HepG2 (cell line): ENCODE data around the gene RHOT2. TPM values are rescaled to one million over a fixed set of nuclear protein-coding genes. Genes with fewer than 3 reads are reported as not detected.

Experiments used
- ATF7 ChIP-seq, 2 experiments: fragments of 450-650 bp in 1 of 2; sonication (generic) in 1 of 2; formaldehyde crosslinking in 1 of 2; IDR thresholded peaks; 2 replicates each; pipeline versions ENCODE4 v1.4.0 to v1.6.1; 2016 to 2020; ENCODE audit warnings: antibody characterized with exemption in 1 of 2, mild to moderate bottlenecking in 1 of 2, missing genetic modification reagents in 1 of 2
- BRD4 ChIP-seq: sonication (generic); formaldehyde crosslinking; IDR thresholded peaks from 2 replicates; pipeline ENCODE4 v1.4.0; 2020; ENCODE audit warnings: missing genetic modification reagents
- CBX1 ChIP-seq: IDR thresholded peaks from one replicate; pipeline ENCODE4 v1.6.1; 2016; ENCODE audit warnings: antibody characterized with exemption, low read depth
- HDAC6 ChIP-seq: fragments of 200-600 bp; sonication (generic); IDR thresholded peaks from 2 replicates; pipeline ENCODE4 v1.7.0; 2017; ENCODE audit warnings: mild to moderate bottlenecking, antibody characterized with exemption, low read length, low read depth
- HNRNPL ChIP-seq: fragments of 200-400 bp; formaldehyde crosslinking; IDR thresholded peaks from 2 replicates; pipeline ENCODE4 v1.6.1; 2017; ENCODE audit warnings: mild to moderate bottlenecking, low read depth, low read length
- KLF15 ChIP-seq: sonication (generic); formaldehyde crosslinking; IDR thresholded peaks from 2 replicates; pipeline ENCODE4 v1.8.1; 2023; ENCODE audit warnings: borderline replicate concordance, mild to moderate bottlenecking, inconsistent platforms, missing genetic modification reagents, mixed read lengths
- RBM22 ChIP-seq: fragments of 200-400 bp; formaldehyde crosslinking; optimal IDR thresholded peaks from 2 replicates; pipeline ENCODE3; 2017; ENCODE audit warnings: mild to moderate bottlenecking, low read length, moderate library complexity
- RCOR2 ChIP-seq: IDR thresholded peaks from 2 replicates; pipeline ENCODE4 v1.6.1; 2016; ENCODE audit warnings: missing biosample characterization, missing genetic modification reagents
- SMAD3 ChIP-seq: sonication (generic); formaldehyde crosslinking; IDR thresholded peaks from 2 replicates; pipeline ENCODE4 v1.4.0; 2020; ENCODE audit warnings: missing genetic modification reagents
- SOX5 ChIP-seq: IDR thresholded peaks from 2 replicates; pipeline ENCODE4 v1.6.1; 2016; ENCODE audit warnings: borderline replicate concordance
- SRSF9 ChIP-seq: fragments of 200-400 bp; formaldehyde crosslinking; IDR thresholded peaks from 2 replicates; pipeline ENCODE4 v1.6.1; 2018; ENCODE audit warnings: borderline replicate concordance, mild to moderate bottlenecking, low read depth, low read length; ENCODE audit not compliant: insufficient read depth, poor library complexity, severe bottlenecking
- STAG1 ChIP-seq: sonication (generic); formaldehyde crosslinking; IDR thresholded peaks from 2 replicates; pipeline ENCODE4 v1.4.0; 2020; ENCODE audit warnings: missing genetic modification reagents
- ZNF180 ChIP-seq: sonication (generic); formaldehyde crosslinking; IDR thresholded peaks from 2 replicates; pipeline ENCODE4 v1.4.0; 2020; ENCODE audit warnings: low read depth, missing genetic modification reagents, borderline replicate concordance
- ZNF567 ChIP-seq: sonication (generic); formaldehyde crosslinking; IDR thresholded peaks from 2 replicates; pipeline ENCODE4 v1.8.1; 2023; ENCODE audit warnings: mild to moderate bottlenecking, missing genetic modification reagents, borderline replicate concordance
- ZNF777 ChIP-seq: sonication (generic); formaldehyde crosslinking; IDR thresholded peaks from 2 replicates; pipeline ENCODE4 v1.4.0; 2020; ENCODE audit warnings: missing genetic modification reagents
- polyA plus RNA-seq, 8 experiments: library from polyadenylated mRNA; depleted of rRNA in 3 of 8; stranded (reverse) in 7 of 8; unstranded in 1 of 8; fragments of >200 nt; fragmentation: Illumina TruSeq in 4 of 8; extraction: Trizol in 4 of 8; gene quantifications; 2 replicates each; pipeline versions ENCODE4 v1.2.1 to v1.2.3, GENCODE V29; 2011 to 2016; ENCODE audit warnings: low read depth in 4 of 8, missing spikeins in 1 of 8, mixed read lengths in 1 of 8; ENCODE audit not compliant: insufficient read depth in 1 of 8
- total RNA-seq, 5 experiments: library from RNA; depleted of rRNA; stranded (reverse); fragments of >200 nt; fragmentation: Illumina TruSeq; extraction: Trizol; gene quantifications; 2 replicates each; pipeline ENCODE4 v1.2.3, GENCODE V29; 2016; ENCODE audit warnings: low read depth in 1 of 5
- TF ChIP-seq, protein P1 (sequence below): sonication (generic); formaldehyde crosslinking; conservative IDR thresholded peaks from 2 replicates; pipeline ENCODE4 v1.8.0; 2022; ENCODE audit warnings: mild to moderate bottlenecking, moderate library complexity, missing genetic modification reagents
- TF ChIP-seq, protein P2 (sequence below): sonication (generic); formaldehyde crosslinking; IDR thresholded peaks from 2 replicates; pipeline ENCODE4 v1.4.0; 2020; ENCODE audit warnings: missing genetic modification reagents
- TF ChIP-seq, protein P3 (sequence below): sonication (generic); formaldehyde crosslinking; IDR thresholded peaks from 2 replicates; pipeline ENCODE4 v1.4.0; 2020; ENCODE audit warnings: low read depth, missing genetic modification reagents
- TF ChIP-seq, protein P4 (sequence below): sonication (generic); formaldehyde crosslinking; IDR thresholded peaks from 2 replicates; pipeline ENCODE4 v1.9.0; 2021; ENCODE audit warnings: missing genetic modification reagents, mild to moderate bottlenecking, borderline replicate concordance

The RHOT2 gene
- total and polyA plus RNA-seq, 2 of the 13 experiments (the other 11 are each of a cell fraction or from before 2014, with no cell fraction given): 63.6 to 76.9 TPM

DNA sequence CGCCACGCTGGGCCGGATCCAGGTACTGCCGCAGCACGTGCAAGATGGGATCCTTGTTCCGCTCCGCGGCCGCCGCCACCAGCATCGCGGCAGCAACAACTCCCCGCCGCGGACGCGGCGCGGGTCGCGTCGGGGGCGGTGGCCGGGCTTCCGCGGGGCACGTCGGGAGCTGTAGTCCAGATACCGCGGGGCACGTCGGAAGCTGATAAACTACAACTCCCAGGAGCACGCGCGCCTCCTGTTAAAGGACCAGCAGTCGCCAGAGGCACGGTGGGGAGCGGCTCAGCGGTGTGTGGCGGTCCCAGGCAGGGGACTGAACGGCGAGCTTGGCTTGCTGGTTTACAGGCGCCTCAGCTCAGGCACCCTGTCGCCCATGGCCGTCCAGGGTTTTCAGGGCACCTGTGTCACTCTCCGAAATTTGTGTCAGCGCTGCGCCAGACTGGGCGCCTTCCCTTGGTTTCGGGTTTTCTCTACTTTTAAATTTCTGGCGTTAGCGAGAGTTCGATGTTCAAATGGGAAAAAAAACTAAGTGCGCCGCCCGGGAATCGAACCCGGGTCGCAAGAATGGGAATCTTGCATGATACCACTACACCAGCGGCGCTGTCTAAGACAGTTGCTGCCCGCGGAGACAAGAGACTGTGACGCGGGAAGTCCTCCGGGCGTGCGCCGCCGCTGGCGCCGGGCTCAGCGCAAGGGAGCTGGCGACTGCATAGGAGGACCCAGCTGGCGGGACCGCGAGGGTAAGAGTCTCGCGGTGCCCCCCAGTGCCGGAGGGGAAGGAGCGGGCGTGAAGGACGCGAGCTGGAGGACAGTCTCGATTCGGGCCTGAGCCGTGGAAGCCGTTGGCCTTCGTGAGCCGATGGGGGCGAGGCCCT is 31.5 kb upstream of the RHOT2 start, which contains the start of gene METTL26 (continued):
- TF ChIP-seq SOX5 (CRISPR knock-in tag): peak; percentile 25; the same call in 1 of the 2 replicates
- TF ChIP-seq CBX1: peak; percentile 57
- peak; percentile 79 for TF ChIP-seq RBM22
- TF ChIP-seq ZNF180 (CRISPR knock-in tag): no peak
- TF ChIP-seq, protein P1, sequence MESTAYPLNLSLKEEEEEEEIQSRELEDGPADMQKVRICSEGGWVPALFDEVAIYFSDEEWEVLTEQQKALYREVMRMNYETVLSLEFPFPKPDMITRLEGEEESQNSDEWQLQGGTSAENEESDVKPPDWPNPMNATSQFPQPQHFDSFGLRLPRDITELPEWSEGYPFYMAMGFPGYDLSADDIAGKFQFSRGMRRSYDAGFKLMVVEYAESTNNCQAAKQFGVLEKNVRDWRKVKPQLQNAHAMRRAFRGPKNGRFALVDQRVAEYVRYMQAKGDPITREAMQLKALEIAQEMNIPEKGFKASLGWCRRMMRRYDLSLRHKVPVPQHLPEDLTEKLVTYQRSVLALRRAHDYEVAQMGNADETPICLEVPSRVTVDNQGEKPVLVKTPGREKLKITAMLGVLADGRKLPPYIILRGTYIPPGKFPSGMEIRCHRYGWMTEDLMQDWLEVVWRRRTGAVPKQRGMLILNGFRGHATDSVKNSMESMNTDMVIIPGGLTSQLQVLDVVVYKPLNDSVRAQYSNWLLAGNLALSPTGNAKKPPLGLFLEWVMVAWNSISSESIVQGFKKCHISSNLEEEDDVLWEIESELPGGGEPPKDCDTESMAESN: peak; percentile 87; the same call in 1 of the 2 replicates
- TF ChIP-seq, protein P2, sequence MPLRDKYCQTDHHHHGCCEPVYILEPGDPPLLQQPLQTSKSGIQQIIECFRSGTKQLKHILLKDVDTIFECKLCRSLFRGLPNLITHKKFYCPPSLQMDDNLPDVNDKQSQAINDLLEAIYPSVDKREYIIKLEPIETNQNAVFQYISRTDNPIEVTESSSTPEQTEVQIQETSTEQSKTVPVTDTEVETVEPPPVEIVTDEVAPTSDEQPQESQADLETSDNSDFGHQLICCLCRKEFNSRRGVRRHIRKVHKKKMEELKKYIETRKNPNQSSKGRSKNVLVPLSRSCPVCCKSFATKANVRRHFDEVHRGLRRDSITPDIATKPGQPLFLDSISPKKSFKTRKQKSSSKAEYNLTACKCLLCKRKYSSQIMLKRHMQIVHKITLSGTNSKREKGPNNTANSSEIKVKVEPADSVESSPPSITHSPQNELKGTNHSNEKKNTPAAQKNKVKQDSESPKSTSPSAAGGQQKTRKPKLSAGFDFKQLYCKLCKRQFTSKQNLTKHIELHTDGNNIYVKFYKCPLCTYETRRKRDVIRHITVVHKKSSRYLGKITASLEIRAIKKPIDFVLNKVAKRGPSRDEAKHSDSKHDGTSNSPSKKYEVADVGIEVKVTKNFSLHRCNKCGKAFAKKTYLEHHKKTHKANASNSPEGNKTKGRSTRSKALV: peak; percentile 61; the same call in 1 of the 2 replicates
- TF ChIP-seq ZNF567 (CRISPR knock-in tag): no peak
- no peak for TF ChIP-seq RCOR2
- no peak; the same call in 1 of the 2 replicates for TF ChIP-seq KLF15 (CRISPR knock-in tag)
- no peak for TF ChIP-seq SRSF9
- peak; percentile 17; the same call in 1 of the 2 replicates for TF ChIP-seq BRD4 (CRISPR knock-in tag)
- no peak; the same call in 1 of the 2 replicates for TF ChIP-seq SMAD3
- TF ChIP-seq ATF7 (IDR thresholded peaks at IDR 0.05): no peak
- TF ChIP-seq ATF7 (CRISPR knock-in tag; IDR thresholded peaks at IDR 0.05): no peak
- no peak for TF ChIP-seq HDAC6
- TF ChIP-seq, protein P3, sequence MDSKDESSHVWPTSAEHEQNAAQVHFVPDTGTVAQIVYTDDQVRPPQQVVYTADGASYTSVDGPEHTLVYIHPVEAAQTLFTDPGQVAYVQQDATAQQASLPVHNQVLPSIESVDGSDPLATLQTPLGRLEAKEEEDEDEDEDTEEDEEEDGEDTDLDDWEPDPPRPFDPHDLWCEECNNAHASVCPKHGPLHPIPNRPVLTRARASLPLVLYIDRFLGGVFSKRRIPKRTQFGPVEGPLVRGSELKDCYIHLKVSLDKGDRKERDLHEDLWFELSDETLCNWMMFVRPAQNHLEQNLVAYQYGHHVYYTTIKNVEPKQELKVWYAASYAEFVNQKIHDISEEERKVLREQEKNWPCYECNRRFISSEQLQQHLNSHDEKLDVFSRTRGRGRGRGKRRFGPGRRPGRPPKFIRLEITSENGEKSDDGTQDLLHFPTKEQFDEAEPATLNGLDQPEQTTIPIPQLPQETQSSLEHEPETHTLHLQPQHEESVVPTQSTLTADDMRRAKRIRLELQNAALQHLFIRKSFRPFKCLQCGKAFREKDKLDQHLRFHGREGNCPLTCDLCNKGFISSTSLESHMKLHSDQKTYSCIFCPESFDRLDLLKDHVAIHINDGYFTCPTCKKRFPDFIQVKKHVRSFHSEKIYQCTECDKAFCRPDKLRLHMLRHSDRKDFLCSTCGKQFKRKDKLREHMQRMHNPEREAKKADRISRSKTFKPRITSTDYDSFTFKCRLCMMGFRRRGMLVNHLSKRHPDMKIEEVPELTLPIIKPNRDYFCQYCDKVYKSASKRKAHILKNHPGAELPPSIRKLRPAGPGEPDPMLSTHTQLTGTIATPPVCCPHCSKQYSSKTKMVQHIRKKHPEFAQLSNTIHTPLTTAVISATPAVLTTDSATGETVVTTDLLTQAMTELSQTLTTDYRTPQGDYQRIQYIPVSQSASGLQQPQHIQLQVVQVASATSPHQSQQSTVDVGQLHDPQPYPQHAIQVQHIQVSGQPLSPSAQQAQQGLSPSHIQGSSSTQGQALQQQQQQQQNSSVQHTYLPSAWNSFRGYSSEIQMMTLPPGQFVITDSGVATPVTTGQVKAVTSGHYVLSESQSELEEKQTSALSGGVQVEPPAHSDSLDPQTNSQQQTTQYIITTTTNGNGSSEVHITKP: no peak
- TF ChIP-seq, protein P4, sequence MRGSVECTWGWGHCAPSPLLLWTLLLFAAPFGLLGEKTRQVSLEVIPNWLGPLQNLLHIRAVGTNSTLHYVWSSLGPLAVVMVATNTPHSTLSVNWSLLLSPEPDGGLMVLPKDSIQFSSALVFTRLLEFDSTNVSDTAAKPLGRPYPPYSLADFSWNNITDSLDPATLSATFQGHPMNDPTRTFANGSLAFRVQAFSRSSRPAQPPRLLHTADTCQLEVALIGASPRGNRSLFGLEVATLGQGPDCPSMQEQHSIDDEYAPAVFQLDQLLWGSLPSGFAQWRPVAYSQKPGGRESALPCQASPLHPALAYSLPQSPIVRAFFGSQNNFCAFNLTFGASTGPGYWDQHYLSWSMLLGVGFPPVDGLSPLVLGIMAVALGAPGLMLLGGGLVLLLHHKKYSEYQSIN (CRISPR knock-in tag): no peak; the same call in 1 of the 2 replicates
- TF ChIP-seq STAG1 (CRISPR knock-in tag): no peak
- TF ChIP-seq HNRNPL: 0 out of 2 replicates have a peak, but pooled peaks have one; percentile 36
- TF ChIP-seq ZNF777: peak; percentile 98
